Liver (tissue), 1 donor: Measurements from ENCODE around the gene SLC30A9.

Experiments used
- MAX ChIP-seq: IDR thresholded peaks from 2 replicates; pipeline ENCODE4 v1.6.1; 2016; ENCODE audit warnings: antibody characterized with exemption
- ZBTB33 ChIP-seq: IDR thresholded peaks from 2 replicates; pipeline ENCODE4 v1.6.1; 2016; ENCODE audit warnings: antibody characterized with exemption

- TF ChIP-seq ZBTB33 (no peak), MAX (no peak)
Observed at GRCh38 chr4:41967392-41967791, 22.9 kb upstream of the SLC30A9 start.
